Sigmoid colon (tissue), 3 donors: Measurements from ENCODE around the gene ADORA1.

Experiments
- POLR2A ChIP-seq, 2 donors: fragments of 450-650 bp; IDR thresholded peaks; one replicate each; pipeline ENCODE4 v1.6.1; 2016; ENCODE audit warnings: antibody characterized with exemption in 2 of 2, mild to moderate bottlenecking in 2 of 2, moderate library complexity in 2 of 2
- TF ChIP-seq, protein P1 (sequence below), 4 experiments: fragments of 450-650 bp in 3 of 4; fragments of 200-600 bp in 1 of 4; IDR thresholded peaks; one replicate each; pipeline ENCODE4 v1.5.1; 2016 to 2019; ENCODE audit warnings: antibody characterized with exemption in 4 of 4, mild to moderate bottlenecking in 3 of 4, moderate library complexity in 2 of 4

DNA sequence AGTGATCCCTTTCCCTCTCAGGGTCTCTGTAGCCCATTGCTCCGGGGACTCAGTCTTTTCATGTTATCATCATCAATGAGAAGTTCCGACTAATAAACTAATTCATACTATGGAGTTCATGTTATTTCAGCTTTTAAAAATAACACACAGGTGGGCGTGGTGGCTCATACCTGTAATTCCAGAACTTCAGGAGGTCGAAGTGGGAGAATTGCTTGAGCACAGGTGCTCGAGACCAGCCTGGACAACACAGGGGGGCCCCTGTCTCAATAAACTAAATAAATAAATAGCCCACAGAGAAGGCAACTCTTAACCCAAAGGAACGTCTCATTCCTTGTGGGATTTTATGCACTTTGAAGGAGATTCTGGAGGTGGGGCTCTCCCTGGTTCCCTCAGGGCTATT is 33.6 kb downstream of the ADORA1 start:
- TF ChIP-seq, protein P1, sequence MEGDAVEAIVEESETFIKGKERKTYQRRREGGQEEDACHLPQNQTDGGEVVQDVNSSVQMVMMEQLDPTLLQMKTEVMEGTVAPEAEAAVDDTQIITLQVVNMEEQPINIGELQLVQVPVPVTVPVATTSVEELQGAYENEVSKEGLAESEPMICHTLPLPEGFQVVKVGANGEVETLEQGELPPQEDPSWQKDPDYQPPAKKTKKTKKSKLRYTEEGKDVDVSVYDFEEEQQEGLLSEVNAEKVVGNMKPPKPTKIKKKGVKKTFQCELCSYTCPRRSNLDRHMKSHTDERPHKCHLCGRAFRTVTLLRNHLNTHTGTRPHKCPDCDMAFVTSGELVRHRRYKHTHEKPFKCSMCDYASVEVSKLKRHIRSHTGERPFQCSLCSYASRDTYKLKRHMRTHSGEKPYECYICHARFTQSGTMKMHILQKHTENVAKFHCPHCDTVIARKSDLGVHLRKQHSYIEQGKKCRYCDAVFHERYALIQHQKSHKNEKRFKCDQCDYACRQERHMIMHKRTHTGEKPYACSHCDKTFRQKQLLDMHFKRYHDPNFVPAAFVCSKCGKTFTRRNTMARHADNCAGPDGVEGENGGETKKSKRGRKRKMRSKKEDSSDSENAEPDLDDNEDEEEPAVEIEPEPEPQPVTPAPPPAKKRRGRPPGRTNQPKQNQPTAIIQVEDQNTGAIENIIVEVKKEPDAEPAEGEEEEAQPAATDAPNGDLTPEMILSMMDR (IDR thresholded peaks at IDR 0.05), result no peak
- no peak for TF ChIP-seq POLR2A (IDR thresholded peaks at IDR 0.05)
